HG02763 (cell line): Measurements from ENCODE around the gene TMEM120B.
"Not testable (repeated sequence)": the region's sequence is repeated elsewhere in the genome, so short reads cannot be mapped to it uniquely, and the experiment has no call there.

ENCODE experiments used
- ATAC-seq: cut with Tn5 transposase; IDR thresholded peaks from one replicate; pipeline ENCODE4 v1.9.1; 2021; ENCODE audit warnings: mild to moderate bottlenecking, moderate library complexity; ENCODE audit not compliant: unreplicated experiment

The TMEM120B gene

GRCh38 chr12:121712461-121713256 lies at the start of gene TMEM120B:
TSS of gene TMEM120B (plus strand) at chr12:121712752. CDS start at chr12:121712896, 144 bp downstream.
- ATAC-seq, result peak; percentile 79

- ATAC-seq, result no peak
Observed at GRCh38 chr12:121663610-121663929, 49.0 kb upstream of the TMEM120B start.

- ATAC-seq, result not testable (repeated sequence)
Observed at GRCh38 chr12:121666829-121667228, 45.7 kb upstream of the TMEM120B start.

- no peak for ATAC-seq
Observed at GRCh38 chr12:121668750-121669520, 43.6 kb upstream of the TMEM120B start.

DNA sequence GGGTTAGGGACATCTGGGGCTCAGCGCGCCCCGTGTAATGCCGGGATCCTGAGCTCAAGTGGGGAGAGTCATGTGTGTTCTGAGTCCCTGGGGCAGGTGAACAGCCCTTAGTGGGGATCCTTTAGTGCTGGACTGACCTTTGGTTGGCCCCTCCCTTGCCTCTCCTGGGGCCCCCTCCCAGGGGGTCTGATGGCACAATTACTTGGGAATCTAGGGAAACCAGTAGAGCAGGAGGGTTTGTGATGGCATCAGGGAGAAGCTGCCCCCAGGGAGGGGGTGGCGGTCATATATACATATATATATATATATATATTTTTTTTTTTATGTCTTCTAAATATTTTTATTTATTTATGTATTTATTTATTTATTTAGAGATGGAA lies 43.0 kb upstream of the TMEM120B start, which contains the start of gene MORN3:
Gene MORN3, minus strand, starts transcription at position 134 of the 380 bp plus-strand sequence. CDS start 171 bp downstream, outside the sequence.
- no peak for ATAC-seq

DNA sequence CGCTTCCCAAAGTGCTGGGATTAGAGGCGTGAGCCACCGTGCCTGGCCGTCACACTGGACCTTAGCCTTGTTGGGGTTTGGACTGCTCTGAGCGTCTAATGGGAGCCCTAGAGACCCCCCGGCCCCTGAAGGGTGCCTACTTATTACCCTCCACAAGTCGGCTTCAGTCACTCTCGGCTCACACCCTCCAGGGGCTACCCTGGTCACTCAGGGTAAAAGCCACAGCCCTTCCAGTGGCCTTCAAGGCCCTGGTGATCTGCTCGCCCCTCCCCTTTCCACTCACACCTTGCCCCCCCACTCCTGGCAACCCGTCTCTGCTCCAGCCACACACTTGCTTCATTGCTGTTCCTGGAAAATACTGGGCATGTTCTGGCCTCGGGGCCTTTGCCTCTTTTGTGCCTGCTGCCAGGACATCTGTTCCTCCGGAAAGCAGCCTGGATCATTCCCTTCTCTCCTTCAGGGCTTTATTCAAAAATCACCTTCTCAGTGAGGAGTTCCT lies 39.5 kb upstream of the TMEM120B start:
- no peak for ATAC-seq

GRCh38 chr12:121676190-121676589 lies 36.4 kb upstream of the TMEM120B start:
- ATAC-seq, result no peak

DNA sequence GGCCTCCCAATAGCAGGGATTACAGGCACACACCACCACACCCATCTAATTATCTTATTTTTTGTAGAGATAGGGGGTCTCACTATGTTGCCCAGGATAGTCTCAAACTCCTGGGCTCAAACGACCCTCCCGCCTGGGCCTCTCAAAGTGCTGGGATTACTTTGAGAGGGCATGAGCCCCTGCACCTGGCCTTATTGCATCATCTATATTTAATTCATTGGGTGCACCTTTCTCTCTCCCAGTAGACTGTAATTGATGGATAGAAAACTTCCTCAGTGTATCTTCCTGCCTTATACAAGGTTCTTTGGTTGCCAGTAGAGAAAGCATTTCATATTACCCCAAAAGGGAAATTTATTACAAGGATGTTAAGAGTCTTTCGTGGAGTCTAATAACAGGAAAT lies 34.2 kb upstream of the TMEM120B start:
- no peak for ATAC-seq

GRCh38 chr12:121678716-121679300 lies 33.7 kb upstream of the TMEM120B start:
- no peak for ATAC-seq

DNA sequence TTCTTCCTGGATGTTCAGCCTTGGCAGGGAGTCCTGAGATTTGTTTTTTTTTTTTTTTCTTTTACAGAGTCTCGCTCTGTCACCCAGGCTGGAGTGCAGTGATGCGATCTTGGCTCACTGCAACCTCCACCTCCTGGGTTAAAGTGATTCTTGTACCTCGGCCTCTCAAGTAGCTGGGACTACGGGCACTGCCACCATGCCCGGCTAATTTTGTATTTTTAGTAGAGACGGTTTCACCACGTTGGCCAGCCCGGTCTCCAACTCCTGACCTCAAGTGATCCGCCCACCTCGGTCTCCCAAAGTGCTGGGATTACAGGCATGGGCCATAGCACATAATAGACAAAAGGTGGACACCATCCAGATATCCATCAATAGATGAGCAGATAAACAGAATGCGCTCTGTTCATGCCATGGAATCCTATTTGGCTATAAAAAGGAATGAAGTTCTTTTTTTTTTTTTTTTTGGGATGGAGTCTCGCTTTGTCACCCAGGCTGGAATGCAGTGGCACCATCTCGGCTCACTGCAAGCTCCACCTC lies 32.8 kb upstream of the TMEM120B start:
- ATAC-seq, result not testable (repeated sequence)

- ATAC-seq, result no peak
Observed at GRCh38 chr12:121688966-121689365, 23.6 kb upstream of the TMEM120B start.

DNA sequence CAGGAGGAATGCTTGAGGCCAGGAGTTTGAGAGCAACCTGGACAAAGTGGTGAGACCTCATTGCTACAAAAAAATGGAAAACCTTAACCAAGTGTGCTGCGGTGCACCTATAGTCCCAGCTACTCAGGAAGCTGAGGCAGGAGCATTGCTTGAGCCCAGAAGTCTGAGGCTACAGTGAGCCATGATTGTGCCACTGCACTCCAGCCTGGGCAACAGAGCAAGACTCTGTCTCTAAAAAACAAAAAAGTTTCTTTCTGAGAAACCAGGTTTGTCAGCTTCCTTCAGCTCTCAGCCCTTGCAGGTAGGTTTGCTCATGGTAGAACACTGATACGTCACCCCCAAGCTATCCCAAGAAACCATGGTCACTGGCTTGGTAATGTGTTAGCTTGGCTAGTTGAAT lies 23.1 kb upstream of the TMEM120B start:
- ATAC-seq, result no peak

DNA sequence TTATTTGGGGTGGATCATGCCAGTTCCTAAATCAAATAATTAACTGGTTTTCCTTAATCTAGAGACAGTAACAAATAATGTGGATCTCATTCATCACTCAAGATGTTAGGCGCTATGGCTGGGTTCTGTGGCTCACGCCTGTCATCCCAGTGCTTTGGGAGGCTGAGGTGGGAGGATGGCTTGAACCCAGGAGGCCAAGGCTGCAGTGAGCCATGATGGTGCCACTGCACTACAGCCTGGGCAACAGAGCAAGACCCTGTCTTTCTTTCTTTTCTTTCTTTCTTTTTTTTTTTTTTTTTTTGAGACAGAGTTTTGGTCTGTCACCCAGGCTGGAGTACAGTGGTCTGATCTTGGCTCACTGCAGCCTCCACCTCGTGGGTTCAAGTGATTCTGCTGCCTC lies 19.8 kb upstream of the TMEM120B start:
- ATAC-seq, result not testable (repeated sequence)

DNA sequence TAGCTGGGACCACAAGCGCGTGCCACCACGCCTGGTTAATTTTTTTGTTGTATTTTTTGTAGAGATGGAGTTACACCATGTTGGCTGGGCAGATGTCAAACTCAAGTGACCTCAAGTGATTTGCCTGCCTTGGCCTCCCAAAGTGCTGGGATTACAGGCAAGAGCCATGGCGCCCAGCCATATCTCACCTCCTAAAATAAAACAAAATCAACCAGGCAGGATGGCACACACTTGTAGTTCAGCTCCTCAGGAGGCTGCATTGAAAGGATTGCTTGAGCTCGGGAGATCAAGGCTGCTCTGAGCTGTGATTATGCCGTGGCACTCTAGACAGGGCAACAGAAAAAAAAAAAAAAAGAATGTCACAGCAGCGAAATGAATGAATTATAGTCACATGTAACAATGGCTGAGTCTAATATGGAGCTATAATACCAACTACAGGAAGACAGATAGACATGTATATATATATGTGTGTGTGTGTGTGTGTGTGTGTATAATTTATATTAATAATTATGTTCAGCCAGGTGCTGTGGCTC lies 19.3 kb upstream of the TMEM120B start:
- no peak for ATAC-seq

DNA sequence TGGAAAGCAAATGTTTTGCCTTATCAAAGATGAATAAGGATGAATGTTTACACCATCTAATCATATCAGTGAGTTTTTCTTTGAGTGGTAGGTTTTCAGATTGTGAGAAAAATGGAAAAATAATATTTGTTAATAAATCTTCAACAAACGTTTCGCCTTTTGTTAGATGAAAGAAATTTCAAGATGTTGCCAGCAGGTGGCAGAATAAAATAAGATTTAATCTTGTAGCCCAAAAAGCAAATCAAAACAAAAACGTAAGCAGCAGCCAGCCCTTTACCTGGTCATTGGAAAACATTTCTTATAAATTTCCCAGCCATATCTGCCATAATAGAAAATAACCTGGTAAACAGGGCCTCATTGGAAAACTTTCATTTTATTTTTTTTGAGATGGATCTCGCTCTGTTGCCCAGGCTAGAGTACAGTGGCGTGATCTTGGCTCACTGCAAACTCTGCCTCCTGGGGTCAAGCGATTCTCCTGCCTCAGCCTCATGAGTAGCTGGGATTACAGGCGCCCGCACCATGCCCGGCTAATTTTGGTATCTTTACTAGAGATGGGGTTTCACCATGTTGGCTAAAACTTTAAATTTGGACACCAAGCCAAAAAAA lies 15.4 kb upstream of the TMEM120B start:
- no peak for ATAC-seq

- not testable (repeated sequence) for ATAC-seq
Observed at GRCh38 chr12:121697861-121698260, 14.7 kb upstream of the TMEM120B start.

DNA sequence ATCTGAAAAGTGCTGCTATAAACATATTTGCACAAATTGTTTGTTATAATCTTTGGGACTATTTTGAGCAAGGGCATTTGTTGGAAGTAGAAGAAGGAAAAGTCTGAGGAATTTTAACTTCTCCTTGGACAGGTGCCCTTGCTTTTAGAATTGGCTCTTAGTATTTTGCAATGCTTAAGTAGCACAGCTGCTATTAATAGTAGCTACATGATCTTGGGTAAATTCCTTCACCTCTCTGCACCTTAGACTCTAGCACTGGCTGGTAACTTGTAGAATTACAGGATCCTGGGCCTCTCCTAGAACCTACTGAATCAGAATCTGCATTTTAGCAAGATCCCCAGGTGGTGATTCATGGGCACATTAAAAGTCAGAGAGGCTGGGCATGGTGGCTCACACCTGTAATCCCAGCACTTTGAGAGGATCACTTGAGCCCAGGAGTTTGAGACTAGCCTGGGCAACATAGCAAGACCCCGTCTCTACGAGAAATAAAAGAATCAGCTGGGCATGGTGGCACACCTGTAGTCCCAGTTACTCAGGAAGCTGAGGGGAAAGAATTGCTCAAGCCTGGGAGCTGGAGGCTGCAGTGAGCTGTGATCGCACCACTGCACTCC lies 10.8 kb upstream of the TMEM120B start:
- ATAC-seq, result no peak

DNA sequence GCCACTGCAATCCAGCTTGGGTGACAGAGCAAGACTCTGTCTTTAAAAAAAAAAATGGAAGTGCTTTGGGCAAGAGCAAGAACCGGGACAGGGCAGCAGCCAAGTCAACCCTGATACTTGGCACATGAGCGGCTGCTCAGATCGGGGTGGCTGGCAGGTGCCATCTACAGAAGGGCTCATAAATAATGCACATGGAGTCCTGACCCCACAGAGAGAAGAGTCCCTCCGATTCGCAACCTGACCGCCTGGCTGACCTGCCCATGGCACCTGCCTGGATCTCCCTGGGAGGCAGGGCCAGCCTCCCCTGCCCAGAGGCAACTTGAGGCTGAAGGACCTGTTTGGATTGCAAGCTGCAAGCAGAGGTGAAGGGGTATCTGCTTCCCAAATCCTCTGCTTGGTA lies 9.6 kb upstream of the TMEM120B start:
- ATAC-seq, result no peak

- ATAC-seq, result no peak
Observed at GRCh38 chr12:121705514-121705913, 7.0 kb upstream of the TMEM120B start.
